Fibroblast of lung (primary cell): ENCODE results near the gene ASL. TPM values are rescaled to one million over a fixed set of nuclear protein-coding genes. Genes with fewer than 3 reads are reported as not detected.

Source experiments
- DNase-seq, 2 donors: peaks; one replicate each; pipeline versions ENCODE4 v3.0.0 to v3.0.0-alpha.2; 2010; ENCODE audit warnings: low read depth in 2 of 2
- H2AFZ ChIP-seq: 2 replicates; pipeline ENCODE4 v1.5.1; 2012; ENCODE audit warnings: low read length, control low read depth, inconsistent platforms
- H3K27ac ChIP-seq: 2 replicates; pipeline ENCODE4 v1.5.1; 2011; ENCODE audit warnings: low read length, control low read depth; ENCODE audit not compliant: insufficient read depth
- H3K27me3 ChIP-seq: 2 replicates; pipeline ENCODE4 v1.5.1; 2011; ENCODE audit warnings: mild to moderate bottlenecking, low read length; ENCODE audit not compliant: control insufficient read depth, insufficient read depth
- H3K36me3 ChIP-seq: 2 replicates; pipeline ENCODE4 v1.5.1; 2011; ENCODE audit warnings: low read length; ENCODE audit not compliant: control insufficient read depth, insufficient read depth
- H3K4me1 ChIP-seq: 2 replicates; pipeline ENCODE4 v1.5.1; 2011; ENCODE audit warnings: low read length; ENCODE audit not compliant: control insufficient read depth, insufficient read depth; ENCODE audit errors: extremely low read depth
- H3K4me2 ChIP-seq: 2 replicates; pipeline ENCODE4 v1.5.1; 2011; ENCODE audit warnings: low read length, control low read depth; ENCODE audit not compliant: insufficient read depth; ENCODE audit errors: extremely low read depth
- H3K4me3 ChIP-seq, 4 experiments: fragments of 200-600 bp in 1 of 4; sonication (generic) in 1 of 4; replicated peaks in 1 of 4; 2 replicates each; pipeline ENCODE4 v1.5.1; 2011 to 2016; ENCODE audit warnings: low read length in 4 of 4, low read depth in 3 of 4, mild to moderate bottlenecking in 3 of 4, control low read depth in 2 of 4, inconsistent platforms in 1 of 4, mixed read lengths in 1 of 4; ENCODE audit not compliant: insufficient read depth in 1 of 4; ENCODE audit errors: control extremely low read depth in 1 of 4
- H3K79me2 ChIP-seq: 2 replicates; pipeline ENCODE4 v1.5.1; 2012; ENCODE audit warnings: mild to moderate bottlenecking, low read length, inconsistent platforms; ENCODE audit not compliant: control insufficient read depth, insufficient read depth
- H3K9ac ChIP-seq: 2 replicates; pipeline ENCODE4 v1.5.1; 2011; ENCODE audit warnings: mild to moderate bottlenecking, low read length, control low read depth; ENCODE audit not compliant: insufficient read depth
- H3K9me3 ChIP-seq: 2 replicates; pipeline ENCODE4 v1.5.1; 2012; ENCODE audit warnings: low read depth, low read length; ENCODE audit not compliant: control insufficient read depth, insufficient read depth
- H4K20me1 ChIP-seq: 2 replicates; pipeline ENCODE4 v1.5.1; 2011; ENCODE audit warnings: low read length; ENCODE audit not compliant: control insufficient read depth, insufficient read depth; ENCODE audit errors: extremely low read depth
- EZH2 ChIP-seq: IDR thresholded peaks from 2 replicates; pipeline ENCODE4 v1.5.1; 2012; ENCODE audit warnings: low read length, control low read depth, mild to moderate bottlenecking; ENCODE audit errors: missing control alignments
- polyA plus RNA-seq, 2 donors: library from polyadenylated mRNA; depleted of rRNA in 1 of 2; stranded (reverse) in 1 of 2; unstranded in 1 of 2; fragments of >200 nt; gene quantifications; 2 replicates each; pipeline ENCODE4 v1.2.1, GENCODE V29; 2011 to 2012; ENCODE audit warnings: missing spikeins in 1 of 2
- total RNA-seq: library from RNA; depleted of rRNA; stranded (reverse); fragments of >200 nt; gene quantifications from 2 replicates; pipeline ENCODE4 v1.2.1, GENCODE V29; 2014
- TF ChIP-seq, protein P1 (sequence below), 2 donors: IDR thresholded peaks in 1 of 2; conservative IDR thresholded peaks in 1 of 2; 1 replicate in 1 of 2; 2 replicates in 1 of 2; pipeline ENCODE4 v1.5.1; 2011 to 2012; ENCODE audit warnings: low read length in 2 of 2, control low read depth in 1 of 2, inconsistent platforms in 1 of 2, low read depth in 1 of 2, mild to moderate bottlenecking in 1 of 2

The ASL gene
- total and polyA plus RNA-seq, 2 donors (not counting 1 experiment from before 2014, with no cell fraction given) = 27.0 to 36.0 TPM

DNA sequence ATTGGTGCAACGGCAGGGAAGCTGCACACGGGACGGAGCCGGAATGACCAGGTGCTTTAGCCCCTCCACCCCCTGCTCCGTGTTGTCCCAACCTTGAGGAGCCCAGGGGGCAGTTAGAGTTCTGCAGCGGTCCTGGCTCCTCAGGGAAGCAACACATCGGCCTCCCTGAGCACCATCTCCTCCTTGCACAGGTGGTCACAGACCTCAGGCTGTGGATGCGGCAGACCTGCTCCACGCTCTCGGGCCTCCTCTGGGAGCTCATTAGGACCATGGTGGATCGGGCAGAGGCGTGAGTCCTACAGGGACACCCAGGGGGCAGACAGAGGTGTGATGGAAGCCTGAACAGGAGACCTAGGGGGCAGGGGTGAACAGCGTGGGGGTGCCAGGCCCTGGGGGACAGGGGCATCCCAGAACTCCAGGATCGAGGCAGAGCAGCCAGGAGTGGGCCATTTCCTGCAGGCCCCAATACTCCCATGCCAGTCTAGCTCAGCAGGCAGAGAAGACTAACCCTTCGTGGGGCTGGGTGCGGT, 7.3 kb downstream of the ASL start:
- no peaks in the 10 kb centered on the region for H3K9me3 ChIP-seq
- H4K20me1 ChIP-seq = no peaks in the 10 kb centered on the region
- no peaks in the 10 kb centered on the region for H3K79me2 ChIP-seq
- H3K27me3 ChIP-seq = no peaks in the 10 kb centered on the region
- TF ChIP-seq EZH2 = no peak
- TF ChIP-seq, protein P1, sequence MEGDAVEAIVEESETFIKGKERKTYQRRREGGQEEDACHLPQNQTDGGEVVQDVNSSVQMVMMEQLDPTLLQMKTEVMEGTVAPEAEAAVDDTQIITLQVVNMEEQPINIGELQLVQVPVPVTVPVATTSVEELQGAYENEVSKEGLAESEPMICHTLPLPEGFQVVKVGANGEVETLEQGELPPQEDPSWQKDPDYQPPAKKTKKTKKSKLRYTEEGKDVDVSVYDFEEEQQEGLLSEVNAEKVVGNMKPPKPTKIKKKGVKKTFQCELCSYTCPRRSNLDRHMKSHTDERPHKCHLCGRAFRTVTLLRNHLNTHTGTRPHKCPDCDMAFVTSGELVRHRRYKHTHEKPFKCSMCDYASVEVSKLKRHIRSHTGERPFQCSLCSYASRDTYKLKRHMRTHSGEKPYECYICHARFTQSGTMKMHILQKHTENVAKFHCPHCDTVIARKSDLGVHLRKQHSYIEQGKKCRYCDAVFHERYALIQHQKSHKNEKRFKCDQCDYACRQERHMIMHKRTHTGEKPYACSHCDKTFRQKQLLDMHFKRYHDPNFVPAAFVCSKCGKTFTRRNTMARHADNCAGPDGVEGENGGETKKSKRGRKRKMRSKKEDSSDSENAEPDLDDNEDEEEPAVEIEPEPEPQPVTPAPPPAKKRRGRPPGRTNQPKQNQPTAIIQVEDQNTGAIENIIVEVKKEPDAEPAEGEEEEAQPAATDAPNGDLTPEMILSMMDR (conservative IDR thresholded peaks at IDR 0.05 in 1 of 2, IDR thresholded peaks at IDR 0.05 in 1 of 2; ENCODE audit: low read depth in 1 of 2, low read length in 2 of 2) = no peak
- no peak overlapping the region for H3K27ac ChIP-seq
- no peak overlapping the region for H3K4me2 ChIP-seq
- no peak for DNase-seq
- H3K36me3 ChIP-seq = peaks cover 9% of the 10 kb centered on the region
- no peak overlapping the region for H3K4me3 ChIP-seq
- H3K4me1 ChIP-seq = no peaks in the 10 kb centered on the region
- H2AFZ ChIP-seq = no peak overlapping the region
- H3K9ac ChIP-seq = no peak overlapping the region

DNA sequence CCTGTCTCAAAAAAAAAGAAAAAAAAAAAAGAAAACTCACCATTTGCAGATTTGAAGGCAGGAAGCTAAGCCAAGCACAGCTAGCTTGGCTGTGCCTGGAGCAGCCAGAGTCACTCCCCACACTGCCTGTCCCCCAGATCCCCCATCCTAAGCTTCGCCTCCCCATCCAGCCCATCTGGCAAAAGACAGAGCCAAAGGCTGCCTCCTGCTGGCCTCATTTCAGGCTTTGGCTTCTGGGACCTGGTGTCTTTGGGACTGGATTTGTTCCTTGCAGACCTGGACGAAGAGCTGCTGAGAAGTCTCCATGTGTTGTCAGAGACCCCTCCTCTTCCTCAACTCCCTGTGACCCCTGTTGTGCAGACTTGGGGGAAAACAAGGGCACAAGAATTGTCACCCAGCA, 8.1 kb downstream of the ASL start:
- Histone ChIP-seq H2AFZ (no peak overlapping the region), H3K4me2 (no peak overlapping the region), H3K36me3 (peaks cover 9% of the 10 kb centered on the region), H3K4me3 (no peak overlapping the region), H3K27me3 (no peaks in the 10 kb centered on the region), H3K27ac (no peak overlapping the region), H3K79me2 (no peaks in the 10 kb centered on the region), H4K20me1 (no peaks in the 10 kb centered on the region), H3K9ac (no peak overlapping the region), H3K4me1 (no peaks in the 10 kb centered on the region), H3K9me3 (no peaks in the 10 kb centered on the region)
- no peak for DNase-seq
- TF ChIP-seq, protein P1 (conservative IDR thresholded peaks at IDR 0.05 in 1 of 2, IDR thresholded peaks at IDR 0.05 in 1 of 2; ENCODE audit: low read depth in 1 of 2, low read length in 2 of 2) = no peak
- no peak for TF ChIP-seq EZH2

DNA sequence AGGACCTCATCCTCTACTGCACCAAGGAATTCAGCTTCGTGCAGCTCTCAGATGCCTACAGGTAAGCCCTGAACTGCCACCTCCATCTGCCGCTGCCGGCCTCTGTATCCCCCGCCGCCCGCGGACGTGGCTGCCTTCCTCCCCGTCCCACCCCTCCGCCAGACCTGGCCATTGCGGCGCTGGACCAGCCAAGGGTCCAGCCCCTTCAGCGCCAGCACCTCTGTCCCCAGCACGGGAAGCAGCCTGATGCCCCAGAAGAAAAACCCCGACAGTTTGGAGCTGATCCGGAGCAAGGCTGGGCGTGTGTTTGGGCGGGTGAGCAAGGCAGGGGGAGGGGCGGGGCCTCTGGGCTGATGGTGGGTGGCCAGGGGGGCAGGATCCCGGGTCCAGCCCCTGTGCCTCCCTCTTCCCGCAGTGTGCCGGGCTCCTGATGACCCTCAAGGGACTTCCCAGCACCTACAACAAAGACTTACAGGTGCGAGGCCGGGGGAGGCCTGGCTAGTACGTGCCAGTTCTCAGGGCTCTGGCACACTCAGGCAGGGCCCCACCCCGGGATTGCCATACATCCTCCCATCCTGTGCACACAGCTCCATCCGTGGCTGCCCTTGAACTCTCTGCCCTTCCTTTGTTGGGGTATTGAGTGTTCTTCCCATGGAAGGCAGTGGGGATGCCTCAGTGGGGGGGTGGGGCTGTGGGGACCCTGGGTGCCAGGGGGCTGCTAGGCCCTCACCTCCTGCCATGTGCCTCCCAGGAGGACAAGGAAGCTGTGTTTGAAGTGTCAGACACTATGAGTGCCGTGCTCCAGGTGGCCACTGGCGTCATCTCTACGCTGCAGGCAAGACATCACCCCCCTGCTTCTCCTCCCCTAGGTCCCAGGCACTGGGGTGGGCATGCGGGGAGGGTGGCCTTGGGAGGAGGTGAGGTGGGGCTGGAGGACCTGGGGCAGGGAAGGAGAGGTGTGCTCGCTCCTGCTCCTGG, 13.5 kb downstream of the ASL start:
- Histone ChIP-seq H3K27me3 (no peaks in the 10 kb centered on the region), H3K27ac (no peak overlapping the region), H3K4me2 (no peak overlapping the region), H3K4me1 (no peaks in the 10 kb centered on the region), H3K9ac (no peak overlapping the region), H2AFZ (no peak overlapping the region), H3K79me2 (no peaks in the 10 kb centered on the region), H3K4me3 (no peak overlapping the region), H4K20me1 (no peaks in the 10 kb centered on the region), H3K36me3 (peaks cover 10% of the 10 kb centered on the region), H3K9me3 (no peaks in the 10 kb centered on the region)
- DNase-seq = no peak
- no peak for TF ChIP-seq EZH2
- TF ChIP-seq, protein P1 (conservative IDR thresholded peaks at IDR 0.05 in 1 of 2, IDR thresholded peaks at IDR 0.05 in 1 of 2; ENCODE audit: low read depth in 1 of 2, low read length in 2 of 2) = no peak
